H1 (cell line): ENCODE measurements around the gene CCDC18. TPM values are rescaled to one million over a fixed set of nuclear protein-coding genes. Genes with fewer than 3 reads are reported as not detected.
A peak's percentile ranks its signal among the peaks of the same experiment; 100 is the strongest.
"Not testable (repeated sequence)": the region's sequence is repeated elsewhere in the genome, so short reads cannot be mapped to it uniquely, and the experiment has no call there.

Experiments
- CTCF ChIA-PET: fragments of 300-600 bp; sonication (Branson Sonifier 250); formaldehyde crosslinking; loops from one replicate; lab custom pipeline; 2021; ENCODE audit not compliant: partially characterized antibody; lab: Charles Lee
- POLR2A ChIA-PET: fragments of 300-600 bp; sonication (Branson Sonifier 250); formaldehyde crosslinking; loops from one replicate; lab custom pipeline; 2021; ENCODE audit warnings: inconsistent platforms; ENCODE audit not compliant: partially characterized antibody; lab: Charles Lee
- DNase-seq, 2 experiments: peaks; one replicate each; pipeline versions ENCODE4 v3.0.0 to v3.0.0-alpha.2; 2010 to 2022; ENCODE audit warnings: low spot score in 2 of 2, low read depth in 1 of 2, mixed read lengths in 1 of 2
- FAIRE-seq: peaks from 2 replicates; lab custom pipeline; 2011; peaks lifted over from hg19 to GRCh38; lab: Jason Lieb, UNC
- H2AFZ ChIP-seq: 2 replicates; pipeline ENCODE4 v1.8.1; 2012; ENCODE audit warnings: low read length, inconsistent platforms
- H2AK5ac ChIP-seq: 2 replicates; pipeline ENCODE4 v1.6.1; 2013; ENCODE audit warnings: low read depth, low read length
- H2BK120ac ChIP-seq: replicated peaks from 2 replicates; pipeline ENCODE3; 2013; ENCODE audit warnings: low read depth, low read length, inconsistent platforms
- H2BK12ac ChIP-seq: 2 replicates; pipeline ENCODE4 v1.6.1; 2013; ENCODE audit warnings: low read depth, low read length
- H2BK15ac ChIP-seq: 2 replicates; pipeline ENCODE4 v1.6.1; 2013; ENCODE audit warnings: low read length
- H2BK20ac ChIP-seq: 2 replicates; pipeline ENCODE4 v1.6.1; 2013; ENCODE audit warnings: low read length
- H2BK5ac ChIP-seq: 2 replicates; pipeline ENCODE4 v1.6.1; 2013; ENCODE audit warnings: low read depth, low read length
- H3K14ac ChIP-seq: 2 replicates; pipeline ENCODE4 v1.6.1; 2013; ENCODE audit warnings: inconsistent platforms; ENCODE audit not compliant: insufficient read length
- H3K18ac ChIP-seq: 2 replicates; pipeline ENCODE4 v1.6.1; 2013; ENCODE audit warnings: low read length; ENCODE audit errors: extremely low read depth
- H3K23ac ChIP-seq: 2 replicates; pipeline ENCODE4 v1.6.1; 2013; ENCODE audit warnings: inconsistent platforms; ENCODE audit not compliant: insufficient read length
- H3K23me2 ChIP-seq: 2 replicates; pipeline ENCODE4 v1.6.1; 2013; ENCODE audit warnings: low read depth, low read length
- H3K27ac ChIP-seq: 2 replicates; pipeline ENCODE4 v1.6.1; 2011; ENCODE audit warnings: low read depth, low read length, inconsistent platforms
- H3K27me3 ChIP-seq, 4 experiments: replicated peaks in 1 of 4; 1 replicate in 1 of 4; 2 replicates in 3 of 4; pipeline versions ENCODE4 v1.6.1 to v1.8.1; 2011 to 2013; ENCODE audit warnings: low read length in 3 of 4, mild to moderate bottlenecking in 3 of 4, inconsistent platforms in 2 of 4, mixed read lengths in 2 of 4, moderate library complexity in 1 of 4; ENCODE audit not compliant: control insufficient read depth in 3 of 4, insufficient read depth in 3 of 4; ENCODE audit errors: extremely low read depth in 1 of 4
- H3K36me3 ChIP-seq, 4 experiments: 2 replicates each; pipeline versions ENCODE4 v1.6.1 to v1.8.1; 2011 to 2013; ENCODE audit warnings: mild to moderate bottlenecking in 4 of 4, low read length in 3 of 4, moderate library complexity in 2 of 4, control low read depth in 1 of 4, inconsistent platforms in 1 of 4; ENCODE audit not compliant: insufficient read depth in 4 of 4, control insufficient read depth in 2 of 4
- H3K4ac ChIP-seq: replicated peaks from 2 replicates; pipeline ENCODE3; 2013; ENCODE audit warnings: low read length, low read depth, mixed read lengths, inconsistent platforms; ENCODE audit not compliant: insufficient read length
- H3K4me1 ChIP-seq, 4 experiments: replicated peaks in 1 of 4; 1 replicate in 1 of 4; 2 replicates in 3 of 4; pipeline versions ENCODE4 v1.6.1 to v1.8.1; 2011 to 2013; ENCODE audit warnings: low read length in 3 of 4, inconsistent platforms in 2 of 4, mixed read lengths in 1 of 4; ENCODE audit not compliant: insufficient read depth in 4 of 4, control insufficient read depth in 3 of 4
- H3K4me2 ChIP-seq, 2 experiments: 2 replicates each; pipeline versions ENCODE4 v1.6.1 to v1.8.1; 2011 to 2013; ENCODE audit warnings: low read depth in 2 of 2, low read length in 2 of 2, control low read depth in 1 of 2, inconsistent platforms in 1 of 2, mild to moderate bottlenecking in 1 of 2; ENCODE audit not compliant: insufficient read depth in 1 of 2
- H3K4me3 ChIP-seq, 4 experiments: fragments of 200-600, 300-600 bp in 1 of 4; sonication (generic), shearing (Covaris generic), sonication (Bioruptor Twin) in 1 of 4; 2 replicates each; pipeline versions ENCODE4 v1.5.1 to v1.8.1; 2011 to 2016; ENCODE audit warnings: low read length in 4 of 4, low read depth in 3 of 4, control low read depth in 2 of 4, inconsistent platforms in 2 of 4, mild to moderate bottlenecking in 2 of 4, mixed read lengths in 1 of 4, moderate library complexity in 1 of 4; ENCODE audit not compliant: insufficient read depth in 2 of 4; ENCODE audit errors: extremely low read depth in 1 of 4
- H3K56ac ChIP-seq: replicated peaks from 2 replicates; pipeline ENCODE3; 2013; ENCODE audit warnings: low read depth, mild to moderate bottlenecking, mixed read lengths, low read length, inconsistent platforms; ENCODE audit not compliant: insufficient read length
- H3K79me1 ChIP-seq: 2 replicates; pipeline ENCODE4 v1.6.1; 2013; ENCODE audit warnings: low read depth, low read length, control low read depth
- H3K79me2 ChIP-seq, 2 experiments: 2 replicates each; pipeline versions ENCODE4 v1.6.1 to v1.8.1; 2012 to 2013; ENCODE audit warnings: low read length in 2 of 2, mild to moderate bottlenecking in 2 of 2, inconsistent platforms in 1 of 2; ENCODE audit not compliant: insufficient read depth in 2 of 2, control insufficient read depth in 1 of 2
- H3K9ac ChIP-seq, 4 experiments: replicated peaks in 1 of 4; 1 replicate in 1 of 4; 2 replicates in 3 of 4; pipeline versions ENCODE4 v1.6.1 to v1.8.1; 2011 to 2013; ENCODE audit warnings: low read depth in 3 of 4, low read length in 3 of 4, control low read depth in 2 of 4, mild to moderate bottlenecking in 2 of 4, moderate library complexity in 2 of 4, inconsistent platforms in 1 of 4; ENCODE audit errors: extremely low read depth in 1 of 4
- H3K9me3 ChIP-seq, 2 experiments: 2 replicates each; pipeline versions ENCODE4 v1.6.1 to v1.8.1; 2012 to 2013; ENCODE audit warnings: mild to moderate bottlenecking in 2 of 2, moderate library complexity in 2 of 2, control low read depth in 1 of 2, inconsistent platforms in 1 of 2, low read depth in 1 of 2, low read length in 1 of 2, mixed read lengths in 1 of 2; ENCODE audit not compliant: insufficient read depth in 2 of 2
- H4K20me1 ChIP-seq, 2 experiments: replicated peaks in 1 of 2; 2 replicates each; pipeline versions ENCODE3 to v1.8.1; 2011 to 2013; ENCODE audit warnings: inconsistent platforms in 2 of 2, low read length in 2 of 2, mild to moderate bottlenecking in 1 of 2; ENCODE audit not compliant: insufficient read depth in 2 of 2, control insufficient read depth in 1 of 2
- H4K5ac ChIP-seq: 2 replicates; pipeline ENCODE4 v1.6.1; 2013; ENCODE audit warnings: low read length, low read depth, mixed read lengths, inconsistent platforms; ENCODE audit not compliant: insufficient read length
- H4K8ac ChIP-seq: 2 replicates; pipeline ENCODE4 v1.8.0; 2013; ENCODE audit warnings: mild to moderate bottlenecking, moderate library complexity, low read length, inconsistent platforms; ENCODE audit not compliant: insufficient read depth; ENCODE audit errors: extremely low read depth
- H4K91ac ChIP-seq: replicated peaks from 2 replicates; pipeline ENCODE3; 2013; ENCODE audit warnings: low read length, mixed read lengths, inconsistent platforms; ENCODE audit not compliant: insufficient read length
- WGBS, 2 experiments: shearing (Covaris generic) in 1 of 2; methylation state at CpG; one replicate each; pipeline versions ENCODE4 v1.1.6 to v1.1.7; 2013 to 2015; ENCODE audit warnings: low lambda C conversion rate in 2 of 2, mixed read lengths in 2 of 2, inconsistent platforms in 1 of 2, low coverage in 1 of 2, missing lambda C conversion rate in 1 of 2; ENCODE audit not compliant: insufficient replicate concordance in 2 of 2, insufficient coverage in 1 of 2, insufficient read length in 1 of 2; ENCODE audit errors: extremely low coverage in 1 of 2, missing lambda C conversion rate in 1 of 2; 5-methylcytosine and 5-hydroxymethylcytosine counted together
- polyA plus RNA-seq, 7 experiments: library from polyadenylated mRNA; depleted of rRNA in 3 of 7; stranded (reverse) in 5 of 7; unstranded in 2 of 7; fragments of >200 nt in 5 of 7; fragments of 200-250 nt in 2 of 7; gene quantifications; 1 replicate in 5 of 7; 2 replicates in 1 of 7; 4 replicates in 1 of 7; pipeline versions ENCODE4 v1.2.1 to v1.2.3, GENCODE V29; 2011 to 2013; ENCODE audit warnings: missing spikeins in 2 of 7, mixed read lengths in 2 of 7
- total RNA-seq: library from RNA; stranded (reverse); fragmentation: NEBNext Ultra II Directional; extraction: Animal tissue kit (Norgen Biotek cat#: 25700); gene quantifications from 2 replicates; pipeline ENCODE4 v1.2.1, GENCODE V29; 2021

Gene CCDC18
- total and polyA plus RNA-seq, 2 of the 8 experiments (the other 6 are each of a cell fraction or from before 2014, with no cell fraction given) = 3.0 to 21.2 TPM

DNA sequence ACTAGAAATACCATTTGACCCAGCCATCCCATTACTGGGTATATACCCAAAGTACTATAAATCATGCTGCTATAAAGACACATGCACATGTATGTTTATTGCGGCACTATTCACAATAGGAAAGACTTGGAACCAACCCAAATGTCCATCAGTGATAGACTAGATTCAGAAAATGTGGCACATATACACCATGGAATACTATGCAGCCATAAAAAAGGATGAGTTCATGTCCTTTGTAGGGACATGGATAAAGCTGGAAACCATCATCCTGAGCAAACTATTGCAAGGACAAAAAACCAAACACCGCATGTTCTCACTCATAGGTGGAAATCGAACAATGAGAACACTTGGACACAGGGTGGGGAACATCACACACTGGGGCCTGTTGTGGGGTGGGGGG, 88.4 kb downstream of the CCDC18 start:
- H2AFZ ChIP-seq, H2BK20ac ChIP-seq, H3K23me2 ChIP-seq, H3K56ac ChIP-seq, FAIRE-seq, H2BK120ac ChIP-seq, H3K27me3 ChIP-seq, H3K79me2 ChIP-seq, H3K4me2 ChIP-seq, H4K8ac ChIP-seq, H2AK5ac ChIP-seq, H3K23ac ChIP-seq, DNase-seq, POLR2A ChIA-PET, H3K9ac ChIP-seq, H3K79me1 ChIP-seq, H3K4me3 ChIP-seq, H3K14ac ChIP-seq, H4K91ac ChIP-seq, H2BK15ac ChIP-seq, H4K5ac ChIP-seq, H3K4ac ChIP-seq, H3K27ac ChIP-seq, H4K20me1 ChIP-seq, H3K18ac ChIP-seq, H2BK5ac ChIP-seq, H3K9me3 ChIP-seq, H2BK12ac ChIP-seq, H3K4me1 ChIP-seq: not testable (repeated sequence)
- peaks cover 0 to 16% (median 8%) of the 10 kb centered on the region in 4 experiments; a peak in 4 of 8 replicates for H3K36me3 ChIP-seq
- CTCF ChIA-PET = interaction anchor here (0.9 kb wide), 1 partner anchor 47 kb away, joined by 3 read pairs; no protein-coding TSS in a partner anchor
- 94% methylated on average over 1 of the region's 3 CpGs; no CpG with 5 or more reads in 1 of the 2 experiments for WGBS, 2 experiments

DNA sequence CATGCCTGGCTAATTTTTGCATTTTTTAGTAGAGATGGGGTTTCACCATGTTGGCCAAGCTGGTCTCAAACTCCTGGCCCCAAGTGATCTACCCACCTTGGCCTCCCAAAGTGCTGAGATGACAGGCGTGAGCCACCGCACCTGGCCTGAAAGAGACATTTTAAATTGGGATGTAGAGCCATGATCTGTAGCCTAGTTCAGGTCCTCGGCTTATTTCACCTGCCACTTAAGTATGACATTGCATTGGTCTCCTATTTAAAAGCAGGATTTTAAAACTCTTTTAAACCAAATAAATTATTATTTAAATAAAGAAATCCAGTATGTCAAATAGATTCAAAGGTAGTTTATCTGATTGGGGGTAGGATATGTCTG, 94.7 kb downstream of the CCDC18 start:
- not testable (repeated sequence) for H3K9me3 ChIP-seq, H3K79me2 ChIP-seq, H3K23me2 ChIP-seq, H2BK15ac ChIP-seq, H3K4ac ChIP-seq, H3K4me3 ChIP-seq, H3K79me1 ChIP-seq, H4K20me1 ChIP-seq, H3K4me2 ChIP-seq, H3K27me3 ChIP-seq, DNase-seq, H4K8ac ChIP-seq, H2BK20ac ChIP-seq, H4K91ac ChIP-seq, H3K36me3 ChIP-seq, H3K14ac ChIP-seq, H2AFZ ChIP-seq, H2BK12ac ChIP-seq, FAIRE-seq, H3K27ac ChIP-seq, H2AK5ac ChIP-seq, H2BK5ac ChIP-seq, H3K18ac ChIP-seq, H3K56ac ChIP-seq, H3K9ac ChIP-seq, H3K23ac ChIP-seq
- H3K4me1 ChIP-seq = peaks cover 0 to 21% (median 5%) of the 10 kb centered on the region in 4 experiments; a peak in 4 of 7 replicates
- WGBS, 2 experiments = 92% methylated on average over 3 of the region's 3 CpGs; no CpG with 5 or more reads in 1 of the 2 experiments
- H2BK120ac ChIP-seq = peak overlapping the region; percentile 72
- ChIA-PET POLR2A (interaction anchor here (1.0 kb wide), 3 partner anchors 12 to 126 kb away, joined by 3 to 6 read pairs (median 3); no protein-coding TSS in a partner anchor), CTCF (interaction anchor here (1.1 to 1.6 kb wide), 3 partner anchors 25 to 112 kb away, joined by 3 to 7 read pairs (median 4); no protein-coding TSS in a partner anchor)
- H4K5ac ChIP-seq = peak overlapping the region; percentile 86
